Tibial nerve (tissue), 4 donors: ENCODE measurements around the gene SH3BGR.

Experiments used
- CTCF ChIP-seq, 5 experiments: fragments of 200-600 bp in 3 of 5; fragments of 450-650 bp in 2 of 5; sonication (generic) in 3 of 5; IDR thresholded peaks; one replicate each; pipeline ENCODE4 v1.5.1; 2016 to 2019; ENCODE audit warnings: antibody characterized with exemption in 5 of 5, mild to moderate bottlenecking in 3 of 5, moderate library complexity in 2 of 5
- EP300 ChIP-seq, 2 donors: sonication (generic); formaldehyde crosslinking; IDR thresholded peaks; one replicate each; pipeline ENCODE4 v1.6.1; 2017; ENCODE audit warnings: antibody characterized with exemption in 2 of 2, mild to moderate bottlenecking in 1 of 2
- POLR2A ChIP-seq, 2 donors: fragments of 450-650 bp; IDR thresholded peaks; one replicate each; pipeline ENCODE4 v1.6.1; 2017; ENCODE audit warnings: antibody characterized with exemption in 2 of 2, mild to moderate bottlenecking in 2 of 2, moderate library complexity in 2 of 2

GRCh38 chr21:39429445-39429844 lies 22.3 kb upstream of the SH3BGR start:
- TF ChIP-seq CTCF (IDR thresholded peaks at IDR 0.05), result no peak
- no peak for TF ChIP-seq POLR2A (IDR thresholded peaks at IDR 0.05)
- TF ChIP-seq EP300 (IDR thresholded peaks at IDR 0.05), result no peak
